NCI-H1105 (cell line): ENCODE results near the gene PPFIBP1.
A peak's percentile ranks its signal among the peaks of the same experiment; 100 is the strongest.
"Not testable (repeated sequence)": the region's sequence is repeated elsewhere in the genome, so short reads cannot be mapped to it uniquely, and the experiment has no call there.

Experiments
- DNase-seq: peaks from one replicate; lab custom pipeline; 2025; lab: John Stamatoyannopoulos, UW

The PPFIBP1 gene

DNA sequence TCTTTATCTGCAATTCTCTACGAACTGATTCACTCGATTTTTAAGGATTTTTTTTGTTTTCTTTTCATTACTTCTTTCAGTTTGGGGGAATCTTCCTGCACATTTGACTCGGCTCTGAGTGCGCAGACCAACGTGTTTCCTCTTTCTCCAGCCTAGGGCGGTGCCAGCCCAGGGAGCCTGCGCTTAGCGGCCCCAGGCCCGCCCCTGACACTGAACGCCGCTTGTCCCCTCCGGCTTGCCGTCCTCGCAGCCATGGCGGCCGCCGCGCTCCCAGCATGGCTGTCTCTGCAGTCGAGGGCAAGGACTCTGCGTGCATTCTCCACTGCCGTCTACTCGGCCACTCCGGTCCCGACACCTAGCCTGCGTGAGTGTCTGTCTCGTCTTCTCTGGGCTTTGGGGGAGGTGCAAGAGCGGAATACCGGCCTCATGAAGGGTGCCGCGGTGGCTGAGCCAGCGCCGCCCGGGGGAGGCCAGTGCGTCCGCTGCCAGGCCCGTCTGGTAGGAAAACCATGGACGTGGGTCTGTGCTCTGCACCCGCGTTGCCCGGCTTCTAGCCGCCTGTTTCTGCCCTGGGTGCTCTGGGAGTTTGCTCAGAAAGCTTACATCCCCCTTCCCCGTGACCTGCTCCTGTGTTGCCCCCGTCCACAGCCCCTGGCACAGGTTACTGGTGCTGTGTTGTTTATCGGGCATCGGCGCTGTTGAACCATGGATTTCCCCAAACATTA is 186.7 kb downstream of the PPFIBP1 start, which contains the start of gene MRPS35:
MRPS35 (plus strand) TSS at position 241 of the 725 bp plus-strand sequence; CDS start at position 253, 12 bp downstream.
- DNase-seq = peak; percentile 79

DNA sequence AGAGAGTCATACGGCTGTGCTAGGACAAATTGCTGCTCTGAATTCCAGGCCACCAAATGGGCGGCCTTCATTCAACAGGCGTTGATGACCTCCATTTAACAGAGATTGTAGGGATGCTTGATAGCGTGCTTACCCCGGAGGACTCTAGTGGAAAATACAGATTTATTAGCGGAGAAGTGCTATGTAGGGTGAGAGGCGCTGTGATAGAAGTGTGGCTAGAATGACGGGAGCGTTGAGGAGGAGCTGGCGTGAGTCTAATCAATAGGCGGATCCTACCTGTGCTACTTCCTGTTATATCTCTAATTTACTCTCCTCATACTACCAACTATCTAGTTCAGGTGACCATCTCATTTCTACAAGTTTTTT is 187.3 kb downstream of the PPFIBP1 start:
- peak; percentile 29 for DNase-seq

DNA sequence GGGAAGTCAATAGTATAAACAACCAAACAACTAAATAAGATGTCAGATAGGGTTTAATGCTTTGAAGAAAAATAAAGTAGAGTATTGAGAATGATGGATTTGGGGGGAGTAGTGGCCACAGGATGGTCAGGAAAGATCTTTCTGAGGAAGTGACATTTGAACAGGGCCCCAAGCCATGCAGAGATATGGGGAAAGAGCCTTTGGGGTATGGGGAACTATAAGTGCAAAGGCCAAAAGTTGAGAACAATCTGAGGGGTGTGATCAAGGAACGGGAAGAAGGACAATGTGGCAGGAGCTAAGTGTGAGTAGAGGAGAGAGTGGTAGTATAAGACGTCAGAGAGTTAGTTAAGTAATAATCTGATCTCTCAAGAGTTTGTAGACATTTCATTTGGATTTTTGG is 188.0 kb downstream of the PPFIBP1 start:
- no peak for DNase-seq

DNA sequence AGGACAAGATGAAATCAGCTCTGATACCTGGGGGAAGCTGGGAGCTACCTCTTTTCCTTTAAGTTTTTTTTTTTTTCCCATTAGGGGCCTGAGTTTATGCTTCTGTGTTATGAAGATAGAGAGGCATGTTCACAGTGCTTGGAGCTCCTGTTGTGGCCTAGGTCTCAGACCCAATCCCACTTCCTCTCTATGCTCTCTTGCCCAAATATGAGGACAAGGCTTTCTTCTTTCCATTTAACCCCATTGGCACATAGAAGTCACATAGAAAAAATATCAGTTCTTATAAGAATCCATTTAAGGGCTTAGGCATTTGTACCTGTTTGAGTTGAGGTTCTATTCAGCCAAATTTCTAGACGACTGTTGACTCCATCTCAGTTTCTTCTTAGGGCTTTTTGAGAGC is 199.2 kb downstream of the PPFIBP1 start:
- no peak for DNase-seq

DNA sequence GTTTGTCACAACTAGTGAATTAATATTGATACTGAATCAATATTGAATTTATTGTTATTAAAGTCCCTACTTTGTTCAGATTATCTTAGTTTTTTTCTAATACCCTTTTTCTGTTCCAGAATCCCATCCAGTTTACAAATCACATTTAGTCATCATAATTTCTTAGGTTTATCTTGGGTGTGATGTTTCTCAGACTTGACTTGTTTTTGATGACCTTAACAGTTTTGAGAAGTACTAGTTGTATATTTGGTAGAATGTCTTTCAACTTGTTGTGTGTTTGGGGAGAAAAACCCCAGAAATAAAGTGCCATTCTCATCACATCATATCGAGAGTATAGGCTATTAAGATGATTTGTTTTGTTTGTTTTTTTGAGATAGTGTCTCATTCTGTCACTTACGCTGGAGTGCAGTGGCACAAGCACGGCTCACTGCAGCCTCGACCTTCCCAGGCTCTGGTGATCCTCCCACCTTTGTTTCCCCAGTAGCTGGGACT is 206.1 kb downstream of the PPFIBP1 start:
- no peak for DNase-seq

DNA sequence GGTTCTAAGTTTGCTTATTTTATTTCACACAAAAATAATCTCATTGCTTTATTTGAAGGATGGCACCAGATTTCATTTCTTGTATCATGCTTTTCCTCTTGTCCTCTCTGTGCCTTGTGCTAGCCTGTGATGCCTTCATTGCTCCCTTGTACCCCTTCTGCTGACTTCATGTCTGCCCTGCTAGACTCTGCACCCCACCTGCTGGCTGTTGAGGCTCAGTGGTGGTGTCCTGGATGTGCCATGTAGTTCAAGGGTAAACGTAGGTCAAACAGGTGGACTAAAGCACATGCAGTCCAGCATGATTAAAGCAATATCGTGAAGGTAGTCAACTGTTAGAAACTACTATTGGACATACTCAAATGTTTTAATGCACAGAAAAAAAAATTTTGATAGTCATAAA is 208.3 kb downstream of the PPFIBP1 start:
- DNase-seq = no peak

DNA sequence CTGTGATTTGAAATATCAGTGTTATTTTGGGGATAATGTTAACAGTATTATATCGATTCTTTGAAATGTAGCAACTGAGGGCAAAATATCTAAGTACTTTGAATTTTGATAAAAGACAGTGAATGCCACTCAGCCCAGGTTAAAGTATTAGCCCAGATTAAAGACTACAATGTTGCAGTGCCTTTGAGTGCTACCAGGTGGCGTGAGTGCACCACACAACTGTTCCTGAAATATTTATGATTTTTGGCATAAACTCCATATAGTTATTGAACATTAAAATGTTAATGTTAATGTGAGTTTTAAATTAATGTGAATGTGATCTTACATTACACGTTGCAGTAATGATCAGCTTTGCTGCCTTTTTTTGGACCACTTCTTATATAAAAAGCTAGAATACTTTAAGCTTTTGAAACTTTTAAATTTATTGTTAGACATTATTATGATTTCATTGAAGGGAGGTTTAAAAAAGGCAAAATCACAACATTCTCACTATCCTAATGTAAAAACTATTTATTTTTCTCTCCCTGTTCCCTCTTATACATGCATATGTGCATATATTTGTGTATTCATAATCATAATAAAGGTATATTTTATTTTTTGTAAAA is 209.1 kb downstream of the PPFIBP1 start:
- peak; percentile 5 for DNase-seq

DNA sequence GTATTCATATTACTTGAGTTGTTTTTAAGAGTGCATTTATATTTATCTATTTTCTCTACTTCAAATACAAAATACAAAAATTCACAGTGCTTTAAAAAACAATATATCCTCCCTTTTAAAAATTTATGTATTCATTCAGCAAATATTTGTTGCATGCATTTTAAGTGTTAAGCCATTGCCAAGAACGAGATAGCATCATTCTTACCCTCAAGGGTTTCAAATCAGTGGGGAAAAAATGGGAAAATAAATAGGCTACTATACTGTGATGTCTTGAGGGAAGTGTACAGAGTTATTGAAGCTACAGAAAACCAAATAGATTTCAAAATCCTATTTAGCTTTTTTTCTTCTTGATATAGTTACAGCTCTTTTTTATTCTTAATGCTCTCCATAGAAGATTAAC is 209.8 kb downstream of the PPFIBP1 start:
- no peak for DNase-seq

DNA sequence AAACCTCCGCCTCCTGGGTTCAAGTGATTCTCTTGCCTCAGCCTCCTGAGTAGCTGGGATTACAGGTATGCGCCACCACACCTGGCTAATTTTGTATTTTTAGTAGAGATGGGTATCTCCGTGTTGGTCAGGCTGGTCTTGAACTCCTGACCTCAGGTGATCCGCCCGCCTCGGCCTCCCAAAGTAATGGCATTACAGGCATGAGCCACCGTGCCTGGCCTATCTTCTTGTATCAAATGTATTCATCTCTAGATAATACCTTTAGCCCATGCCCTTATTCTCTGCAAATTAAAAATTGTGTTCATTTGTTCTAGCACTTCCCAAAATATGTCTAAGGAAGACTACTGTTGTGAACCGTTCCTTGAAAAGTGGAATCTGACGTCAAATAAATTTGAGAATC is 210.3 kb downstream of the PPFIBP1 start:
- not testable (repeated sequence) for DNase-seq

DNA sequence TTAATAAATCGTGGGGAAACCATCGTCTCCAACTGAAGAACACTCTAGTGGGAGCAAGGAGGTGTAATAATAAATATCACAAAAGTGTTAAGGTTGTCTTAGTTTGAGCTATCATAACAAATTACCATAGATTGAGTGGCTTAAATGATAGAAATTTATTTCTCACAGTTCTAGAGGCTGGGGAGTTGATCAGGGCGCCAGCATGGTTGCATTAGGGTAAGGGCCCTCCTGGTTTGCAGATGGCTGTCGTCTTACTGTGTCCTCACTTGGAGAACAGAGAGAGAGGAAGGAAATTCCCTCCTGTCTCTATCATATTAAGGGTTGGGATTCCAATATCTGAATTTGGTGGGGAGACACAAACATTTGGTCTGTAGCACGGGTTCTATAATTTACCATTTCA is 219.6 kb downstream of the PPFIBP1 start:
- DNase-seq = no peak
